ENCODE data around the gene C2orf49. TPM values are rescaled to one million over a fixed set of nuclear protein-coding genes. Genes with fewer than 3 reads are reported as not detected.

C2orf49 gene
- total and polyA plus RNA-seq, 9 of the 15 experiments (the other 6 are each of a cell fraction or from before 2014, with no cell fraction given) = 17.9 to 38.2 (median 25.6) TPM

DNA sequence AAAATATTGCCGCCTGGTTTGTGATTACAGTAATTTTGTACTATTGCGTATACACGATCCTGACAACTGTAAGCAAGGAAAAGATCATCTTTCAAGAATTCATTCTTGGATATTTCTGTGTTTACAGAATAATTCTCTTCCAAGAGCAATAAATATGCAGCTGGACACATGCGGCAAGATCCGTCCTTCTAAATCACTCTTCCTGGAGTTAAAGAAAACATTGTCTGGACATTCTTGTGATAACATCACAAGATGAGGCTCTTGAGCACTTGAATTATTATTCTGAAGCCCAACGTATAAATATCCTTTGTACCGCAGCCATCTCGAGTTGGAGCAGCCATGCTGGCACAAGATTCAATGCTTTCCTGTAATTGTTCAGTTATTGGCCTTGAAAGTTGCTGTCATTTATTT lies 51.6 kb downstream of the C2orf49 start (continued):
- TF ChIP-seq U2AF1 (optimal IDR thresholded peaks at IDR 0.05; ENCODE audit: low read depth, low read length) (no peak), ETV1 (tag; conservative IDR thresholded peaks at IDR 0.05; ENCODE audit: low read depth) (no peak), YY1 (IDR thresholded peaks at IDR 0.05; ENCODE audit: borderline replicate concordance in 1 of 3, control insufficient read depth in 1 of 3, extremely low read depth in 1 of 3, insufficient read depth in 3 of 3, insufficient read length in 1 of 3, insufficient replicate concordance in 2 of 3, low read depth in 1 of 3, low read length in 2 of 3) (no peak), DIDO1 (tag; IDR thresholded peaks at IDR 0.05; ENCODE audit: low read depth) (no peak), TRIM28 (IDR thresholded peaks at IDR 0.05) (no peak), TAF1 (IDR thresholded peaks at IDR 0.05; ENCODE audit: control insufficient read depth, extremely low read depth, insufficient read depth, low read length, severe bottlenecking) (no peak), TCFL5 (CRISPR knock-in tag; conservative IDR thresholded peaks at IDR 0.05) (no peak), ARNT (IDR thresholded peaks at IDR 0.05) (no peak)
- TF ChIP-seq, protein P1, sequence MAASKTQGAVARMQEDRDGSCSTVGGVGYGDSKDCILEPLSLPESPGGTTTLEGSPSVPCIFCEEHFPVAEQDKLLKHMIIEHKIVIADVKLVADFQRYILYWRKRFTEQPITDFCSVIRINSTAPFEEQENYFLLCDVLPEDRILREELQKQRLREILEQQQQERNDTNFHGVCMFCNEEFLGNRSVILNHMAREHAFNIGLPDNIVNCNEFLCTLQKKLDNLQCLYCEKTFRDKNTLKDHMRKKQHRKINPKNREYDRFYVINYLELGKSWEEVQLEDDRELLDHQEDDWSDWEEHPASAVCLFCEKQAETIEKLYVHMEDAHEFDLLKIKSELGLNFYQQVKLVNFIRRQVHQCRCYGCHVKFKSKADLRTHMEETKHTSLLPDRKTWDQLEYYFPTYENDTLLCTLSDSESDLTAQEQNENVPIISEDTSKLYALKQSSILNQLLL (CRISPR knock-in tag; IDR thresholded peaks at IDR 0.05; ENCODE audit: borderline replicate concordance) = no peak
- TF ChIP-seq, protein P2, sequence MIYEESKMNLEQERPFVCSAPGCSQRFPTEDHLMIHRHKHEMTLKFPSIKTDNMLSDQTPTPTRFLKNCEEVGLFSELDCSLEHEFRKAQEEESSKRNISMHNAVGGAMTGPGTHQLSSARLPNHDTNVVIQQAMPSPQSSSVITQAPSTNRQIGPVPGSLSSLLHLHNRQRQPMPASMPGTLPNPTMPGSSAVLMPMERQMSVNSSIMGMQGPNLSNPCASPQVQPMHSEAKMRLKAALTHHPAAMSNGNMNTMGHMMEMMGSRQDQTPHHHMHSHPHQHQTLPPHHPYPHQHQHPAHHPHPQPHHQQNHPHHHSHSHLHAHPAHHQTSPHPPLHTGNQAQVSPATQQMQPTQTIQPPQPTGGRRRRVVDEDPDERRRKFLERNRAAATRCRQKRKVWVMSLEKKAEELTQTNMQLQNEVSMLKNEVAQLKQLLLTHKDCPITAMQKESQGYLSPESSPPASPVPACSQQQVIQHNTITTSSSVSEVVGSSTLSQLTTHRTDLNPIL (CRISPR knock-in tag; IDR thresholded peaks at IDR 0.05) = no peak

Measured in K562 (cell line).